GM23248 (cell line): ENCODE results near the gene FER1L5.

ENCODE experiments used
- EZH2 ChIP-seq: fragments of 200-600 bp; sonication (generic); IDR thresholded peaks from 2 replicates; pipeline ENCODE4 v1.6.1; 2018; ENCODE audit warnings: antibody characterized with exemption, mild to moderate bottlenecking; ENCODE audit not compliant: insufficient read depth, poor library complexity, severe bottlenecking
- EZH2phosphoT487 ChIP-seq: fragments of 200-600 bp; sonication (generic); IDR thresholded peaks from 2 replicates; pipeline ENCODE4 v1.6.1; 2018; ENCODE audit warnings: antibody characterized with exemption, moderate library complexity, mild to moderate bottlenecking, low read depth; ENCODE audit not compliant: insufficient read depth

DNA sequence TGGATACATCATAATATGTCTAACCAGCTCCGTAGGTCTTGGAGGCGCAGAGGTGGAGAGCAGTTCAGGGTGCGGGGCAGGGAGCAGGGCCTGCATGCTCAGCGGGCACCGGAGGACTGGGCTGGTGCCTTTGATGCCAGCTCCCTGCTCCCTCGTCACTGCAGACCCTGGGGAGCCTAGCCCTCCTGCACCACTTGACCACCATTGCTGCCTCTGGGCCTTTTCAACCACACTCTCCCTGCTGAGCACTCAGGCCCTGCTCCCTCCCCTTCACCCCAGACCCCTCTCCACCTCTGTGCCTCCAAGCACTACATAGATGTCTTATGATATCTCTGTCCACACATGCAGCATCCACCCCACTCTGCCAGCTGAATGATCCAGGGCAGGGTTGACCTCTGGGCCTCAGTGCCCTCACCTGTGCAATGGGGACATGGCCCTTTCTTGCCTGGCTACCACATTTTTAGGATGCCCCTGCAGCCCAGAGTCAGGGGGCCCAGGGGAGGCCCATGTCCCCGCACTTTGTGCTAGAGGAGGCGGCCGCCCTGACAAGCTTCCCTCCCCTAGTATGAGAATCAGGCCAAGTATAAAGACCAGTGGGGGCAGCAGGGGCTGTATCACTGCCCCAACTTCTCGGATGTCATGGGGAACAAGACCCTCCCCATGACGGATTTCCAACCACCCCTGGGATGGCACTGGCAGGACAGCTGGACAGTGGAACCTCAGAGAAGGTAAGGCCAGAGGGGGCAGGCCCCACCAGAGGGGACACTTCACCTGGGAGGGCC, 46.3 kb downstream of the FER1L5 start:
- no peak for TF ChIP-seq EZH2phosphoT487
- no peak for TF ChIP-seq EZH2
